Lower lobe of right lung (tissue), 2 donors: ENCODE data around the gene GALNT9. TPM values are rescaled to one million over a fixed set of nuclear protein-coding genes. Genes with fewer than 3 reads are reported as not detected.
"Not testable (repeated sequence)": the region's sequence is repeated elsewhere in the genome, so short reads cannot be mapped to it uniquely, and the experiment has no call there.

Experiments
- ATAC-seq, 2 donors: fragments of 200-7000 bp; cut with Tn5 transposase; one replicate each; pipeline ENCODE4 v1.9.1; 2020 to 2022; ENCODE audit warnings: mild to moderate bottlenecking in 2 of 2, moderate library complexity in 2 of 2
- DNase-seq: peaks from one replicate; pipeline ENCODE4 v3.0.0-alpha.2; 2020
- H3K27ac ChIP-seq: fragments of 200-600 bp; one replicate; pipeline ENCODE4 v1.8.0; 2022
- H3K27me3 ChIP-seq: fragments of 200-600 bp; one replicate; pipeline ENCODE4 v1.8.0; 2022; ENCODE audit warnings: low read depth
- H3K36me3 ChIP-seq: fragments of 200-600 bp; one replicate; pipeline ENCODE4 v1.8.0; 2022; ENCODE audit warnings: mild to moderate bottlenecking
- H3K4me1 ChIP-seq: fragments of 200-600 bp; one replicate; pipeline ENCODE4 v1.8.0; 2022
- H3K4me3 ChIP-seq: fragments of 200-600 bp; one replicate; pipeline ENCODE4 v1.8.0; 2022; ENCODE audit warnings: mild to moderate bottlenecking
- H3K9me3 ChIP-seq: fragments of 200-600 bp; one replicate; pipeline ENCODE4 v1.8.0; 2022
- CTCF ChIP-seq: fragments of 200-600 bp; IDR thresholded peaks from one replicate; pipeline ENCODE4 v1.8.0; 2022; ENCODE audit warnings: antibody characterized with exemption, mild to moderate bottlenecking
- intact Hi-C: fragments of 100-400 bp; cut with DNase I; formaldehyde crosslinking; loops from one replicate; pipeline ENCODE4 v1.11.0; 2022
- total RNA-seq: library from RNA; stranded (reverse); fragmentation: NEBNext Ultra II Directional; extraction: Animal tissue kit (Norgen Biotek cat#: 25700); gene quantifications from one replicate; pipeline ENCODE4 v1.2.1, GENCODE V29; 2021
- donor health status: DM: no; HTN: yes; CAD: no; lungs with severe emphysema.

The GALNT9 gene
- total RNA-seq, 1 donor from 2014 or later, result not detected

GRCh38 chr12:132245521-132246101, 83.8 kb downstream of the GALNT9 start:
- no peak for TF ChIP-seq CTCF
- ATAC-seq (peak in 1 of 2 donors; percentile 21), DNase-seq (peak; percentile 40)
- H3K4me3 ChIP-seq, result no peak overlapping the region
- no peak overlapping the region for H3K27ac ChIP-seq
- no peaks in the 10 kb centered on the region for H3K4me1 ChIP-seq
- intact Hi-C loops, result no loop called here
- H3K36me3 ChIP-seq, result no peaks in the 10 kb centered on the region
- peaks cover 4% of the 10 kb centered on the region for H3K27me3 ChIP-seq
- H3K9me3 ChIP-seq, result no peaks in the 10 kb centered on the region

- H3K4me3 ChIP-seq, result no peak overlapping the region
- no peak for TF ChIP-seq CTCF
- H3K9me3 ChIP-seq, result no peaks in the 10 kb centered on the region
- no peak for ATAC-seq
- peak; percentile 24 for DNase-seq
- H3K27me3 ChIP-seq, result peaks cover 8% of the 10 kb centered on the region
- no peaks in the 10 kb centered on the region for H3K4me1 ChIP-seq
- intact Hi-C loops, result no loop called here
- no peaks in the 10 kb centered on the region for H3K36me3 ChIP-seq
- H3K27ac ChIP-seq, result no peak overlapping the region
Measured at GRCh38 chr12:132244724-132245295, 84.6 kb downstream of the GALNT9 start.

GRCh38 chr12:132243596-132244310, 85.6 kb downstream of the GALNT9 start:
- no peaks in the 10 kb centered on the region for H3K36me3 ChIP-seq
- ATAC-seq (no peak), DNase-seq (peak; percentile 41)
- H3K27ac ChIP-seq, result no peak overlapping the region
- no peak for TF ChIP-seq CTCF
- no peaks in the 10 kb centered on the region for H3K4me1 ChIP-seq
- intact Hi-C loops, result no loop called here
- H3K27me3 ChIP-seq, result peaks cover 8% of the 10 kb centered on the region
- no peak overlapping the region for H3K4me3 ChIP-seq
- H3K9me3 ChIP-seq, result no peaks in the 10 kb centered on the region

GRCh38 chr12:132243171-132243570, 86.2 kb downstream of the GALNT9 start:
- H3K27ac ChIP-seq, H3K9me3 ChIP-seq, intact Hi-C loops, ATAC-seq, H3K4me3 ChIP-seq, H3K4me1 ChIP-seq, H3K27me3 ChIP-seq, H3K36me3 ChIP-seq: not testable (repeated sequence)
- peak; percentile 25 for DNase-seq

GRCh38 chr12:132240669-132241007, 88.8 kb downstream of the GALNT9 start:
- H3K27ac ChIP-seq, H3K4me1 ChIP-seq, ATAC-seq, intact Hi-C loops, H3K9me3 ChIP-seq, H3K27me3 ChIP-seq, H3K36me3 ChIP-seq, H3K4me3 ChIP-seq: not testable (repeated sequence)
- peak; percentile 25 for DNase-seq

GRCh38 chr12:132239796-132240668, 89.4 kb downstream of the GALNT9 start:
- Histone ChIP-seq H3K9me3 (no peaks in the 10 kb centered on the region), H3K4me3 (no peak overlapping the region), H3K4me1 (no peaks in the 10 kb centered on the region), H3K27me3 (peaks cover 3% of the 10 kb centered on the region), H3K36me3 (no peaks in the 10 kb centered on the region), H3K27ac (no peak overlapping the region)
- peak; percentile 28 for DNase-seq
- intact Hi-C loops, result no loop called here
- ATAC-seq, result no peak
- TF ChIP-seq CTCF, result no peak
